Measurements from ENCODE around the gene GABBR2.

DNA sequence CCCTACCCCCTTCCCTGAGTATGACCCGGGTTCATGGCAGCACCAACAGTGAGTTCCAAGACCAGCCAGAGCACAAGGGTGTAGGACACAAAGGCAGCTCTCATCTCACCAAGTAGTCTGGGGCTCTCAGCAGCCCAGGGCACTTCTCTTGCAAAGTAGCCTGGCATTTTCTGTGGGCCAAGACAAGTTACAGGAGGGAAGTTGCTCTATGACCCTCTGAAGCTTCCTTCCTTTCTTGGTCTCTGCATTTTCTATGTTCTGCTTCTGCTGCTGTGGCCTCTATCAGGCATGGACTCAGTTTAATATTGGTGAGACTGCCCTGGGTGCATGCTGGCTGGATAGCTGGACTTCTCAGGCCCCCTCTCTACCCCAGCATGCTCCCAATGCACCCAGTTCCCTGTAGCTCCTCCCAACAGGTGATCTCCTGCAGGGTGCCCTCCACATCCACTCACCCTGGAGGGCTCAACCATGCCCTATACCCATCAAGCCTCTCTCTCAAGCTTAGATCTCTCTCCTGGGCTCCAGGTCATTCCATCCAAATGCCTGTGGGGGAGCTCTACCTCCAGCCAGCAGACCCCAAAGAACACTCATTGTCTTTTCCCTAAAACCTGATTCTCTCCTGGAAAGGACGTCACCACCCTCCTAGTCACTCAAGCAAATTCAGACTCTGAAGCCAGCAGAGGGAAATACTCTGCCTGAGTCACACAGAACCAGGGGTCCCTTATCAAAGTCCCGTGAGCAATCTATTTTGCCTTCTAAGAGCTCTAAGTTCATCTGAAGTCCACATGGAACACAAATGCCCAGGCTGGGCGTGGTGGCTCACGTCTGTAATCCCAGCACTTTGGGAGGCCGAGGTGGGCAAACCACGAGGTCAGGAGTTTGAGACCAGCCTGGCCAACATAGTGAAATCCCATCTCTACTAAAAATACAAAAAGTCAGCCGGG, 467.1 kb downstream of the GABBR2 start:
- TF ChIP-seq, protein P1, sequence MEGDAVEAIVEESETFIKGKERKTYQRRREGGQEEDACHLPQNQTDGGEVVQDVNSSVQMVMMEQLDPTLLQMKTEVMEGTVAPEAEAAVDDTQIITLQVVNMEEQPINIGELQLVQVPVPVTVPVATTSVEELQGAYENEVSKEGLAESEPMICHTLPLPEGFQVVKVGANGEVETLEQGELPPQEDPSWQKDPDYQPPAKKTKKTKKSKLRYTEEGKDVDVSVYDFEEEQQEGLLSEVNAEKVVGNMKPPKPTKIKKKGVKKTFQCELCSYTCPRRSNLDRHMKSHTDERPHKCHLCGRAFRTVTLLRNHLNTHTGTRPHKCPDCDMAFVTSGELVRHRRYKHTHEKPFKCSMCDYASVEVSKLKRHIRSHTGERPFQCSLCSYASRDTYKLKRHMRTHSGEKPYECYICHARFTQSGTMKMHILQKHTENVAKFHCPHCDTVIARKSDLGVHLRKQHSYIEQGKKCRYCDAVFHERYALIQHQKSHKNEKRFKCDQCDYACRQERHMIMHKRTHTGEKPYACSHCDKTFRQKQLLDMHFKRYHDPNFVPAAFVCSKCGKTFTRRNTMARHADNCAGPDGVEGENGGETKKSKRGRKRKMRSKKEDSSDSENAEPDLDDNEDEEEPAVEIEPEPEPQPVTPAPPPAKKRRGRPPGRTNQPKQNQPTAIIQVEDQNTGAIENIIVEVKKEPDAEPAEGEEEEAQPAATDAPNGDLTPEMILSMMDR (conservative IDR thresholded peaks at IDR 0.05) = no peak
- TF ChIP-seq EZH2 (IDR thresholded peaks at IDR 0.05; ENCODE audit: low read depth) = no peak
